Smooth muscle cell (in vitro differentiated cells): ENCODE results near the gene EYA4. TPM values are rescaled to one million over a fixed set of nuclear protein-coding genes. Genes with fewer than 3 reads are reported as not detected.

Experiments used
- DNase-seq: peaks from one replicate; lab custom pipeline; 2025; ENCODE audit not compliant: unreplicated experiment; lab: John Stamatoyannopoulos, UW
- H2AFZ ChIP-seq: fragments of 200-600 bp; sonication (generic); 2 replicates; pipeline ENCODE4 v1.6.0; 2016; ENCODE audit warnings: antibody characterized with exemption, low read depth, mild to moderate bottlenecking
- H3F3A ChIP-seq: fragments of 200-600 bp; sonication (generic); 2 replicates; pipeline ENCODE4 v1.6.0; 2017; ENCODE audit warnings: antibody characterized with exemption, low read depth
- H3K27ac ChIP-seq: fragments of 200-600 bp; sonication (generic); 2 replicates; pipeline ENCODE4 v1.5.1; 2016; ENCODE audit warnings: low read depth, mild to moderate bottlenecking
- H3K27me3 ChIP-seq: fragments of 200-600 bp; sonication (generic); 2 replicates; pipeline ENCODE4 v1.6.1; 2016; ENCODE audit warnings: low read depth, mild to moderate bottlenecking
- H3K36me3 ChIP-seq: fragments of 200-600 bp; sonication (generic); 2 replicates; pipeline ENCODE4 v1.5.1; 2016; ENCODE audit warnings: low read depth
- H3K4me1 ChIP-seq: fragments of 200-600 bp; sonication (generic); 2 replicates; pipeline ENCODE4 v1.5.1; 2016; ENCODE audit warnings: low read depth
- H3K4me2 ChIP-seq: fragments of 200-600 bp; sonication (generic); 2 replicates; pipeline ENCODE4 v1.6.0; 2016; ENCODE audit warnings: mild to moderate bottlenecking
- H3K4me3 ChIP-seq: fragments of 200-600 bp; sonication (generic); 2 replicates; pipeline ENCODE4 v1.5.1; 2016; ENCODE audit warnings: mild to moderate bottlenecking
- H3K79me2 ChIP-seq: fragments of 200-600 bp; sonication (generic); 2 replicates; pipeline ENCODE4 v1.6.0; 2016; ENCODE audit warnings: low read depth, mild to moderate bottlenecking
- H3K9ac ChIP-seq: fragments of 200-600 bp; sonication (generic); 2 replicates; pipeline ENCODE4 v1.6.0; 2016; ENCODE audit warnings: low read depth
- H3K9me3 ChIP-seq: fragments of 200-600 bp; sonication (generic); replicated peaks from 2 replicates; pipeline ENCODE4 v1.5.1; 2016; ENCODE audit warnings: low read depth
- H4K20me1 ChIP-seq: fragments of 200-600 bp; sonication (generic); 2 replicates; pipeline ENCODE4 v1.6.0; 2016; ENCODE audit warnings: low read depth
- WGBS: methylation state at CpG from one replicate; pipeline ENCODE4 v1.1.7; 2016; ENCODE audit warnings: low lambda C conversion rate; 5-methylcytosine and 5-hydroxymethylcytosine counted together
- polyA plus RNA-seq: library from polyadenylated mRNA; unstranded; fragments of >200 nt; fragmentation: Nextera tagmentation; extraction: Ambion mirVana; gene quantifications from 2 replicates; pipeline ENCODE4 v1.2.1, GENCODE V29; 2016
- total RNA-seq: library from RNA; depleted of rRNA; stranded (reverse); fragments of >200 nt; gene quantifications from 2 replicates; pipeline ENCODE4 v1.2.3, GENCODE V29; 2014
- TF ChIP-seq, protein P1 (sequence below): fragments of 200-600 bp; sonication (generic); IDR thresholded peaks from 2 replicates; pipeline ENCODE4 v1.5.1; 2017; ENCODE audit warnings: borderline replicate concordance, mild to moderate bottlenecking, antibody characterized with exemption; ENCODE audit not compliant: insufficient read depth, poor library complexity, severe bottlenecking

The EYA4 gene
- total and polyA plus RNA-seq, 2 experiments from 2014 or later = 1.3 TPM; not detected in 1

DNA sequence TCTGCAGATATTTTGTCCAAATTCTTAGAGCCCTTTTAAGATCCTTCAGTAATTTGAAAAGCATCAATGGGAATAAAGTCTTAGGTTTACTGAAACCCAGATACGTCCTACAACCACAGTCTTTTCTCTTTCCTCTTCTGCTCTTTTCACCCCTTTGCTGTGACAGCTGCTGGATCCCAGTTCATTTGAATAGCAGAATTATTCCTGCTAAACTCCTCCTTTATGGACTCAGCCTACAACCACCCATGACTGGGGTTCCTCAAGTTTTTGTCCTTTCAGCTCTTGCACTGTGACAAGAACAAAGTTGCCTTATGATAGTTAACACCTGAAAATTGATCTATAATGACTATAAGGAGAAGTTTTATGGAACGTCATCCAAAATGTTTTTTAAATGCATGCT lies 237.5 kb downstream of the EYA4 start:
- H4K20me1 ChIP-seq = no peaks in the 10 kb centered on the region
- WGBS = 80% methylated on average over 2 of the region's 2 CpGs

GRCh38 chr6:133487174-133487573 lies 246.0 kb downstream of the EYA4 start:
- Histone ChIP-seq H3K4me3 (no peak overlapping the region), H3K79me2 (no peaks in the 10 kb centered on the region), H3K4me1 (no peaks in the 10 kb centered on the region), H3K27me3 (peaks cover 5% of the 10 kb centered on the region), H3K9ac (no peak overlapping the region), H3K27ac (no peak overlapping the region), H4K20me1 (no peaks in the 10 kb centered on the region), H2AFZ (no peak overlapping the region), H3K9me3 (no peaks in the 10 kb centered on the region), H3F3A (no peaks in the 10 kb centered on the region), H3K4me2 (no peak overlapping the region), H3K36me3 (no peaks in the 10 kb centered on the region)
- 95% methylated on average over 2 of the region's 2 CpGs for WGBS
- no peak for DNase-seq
- TF ChIP-seq, protein P1, sequence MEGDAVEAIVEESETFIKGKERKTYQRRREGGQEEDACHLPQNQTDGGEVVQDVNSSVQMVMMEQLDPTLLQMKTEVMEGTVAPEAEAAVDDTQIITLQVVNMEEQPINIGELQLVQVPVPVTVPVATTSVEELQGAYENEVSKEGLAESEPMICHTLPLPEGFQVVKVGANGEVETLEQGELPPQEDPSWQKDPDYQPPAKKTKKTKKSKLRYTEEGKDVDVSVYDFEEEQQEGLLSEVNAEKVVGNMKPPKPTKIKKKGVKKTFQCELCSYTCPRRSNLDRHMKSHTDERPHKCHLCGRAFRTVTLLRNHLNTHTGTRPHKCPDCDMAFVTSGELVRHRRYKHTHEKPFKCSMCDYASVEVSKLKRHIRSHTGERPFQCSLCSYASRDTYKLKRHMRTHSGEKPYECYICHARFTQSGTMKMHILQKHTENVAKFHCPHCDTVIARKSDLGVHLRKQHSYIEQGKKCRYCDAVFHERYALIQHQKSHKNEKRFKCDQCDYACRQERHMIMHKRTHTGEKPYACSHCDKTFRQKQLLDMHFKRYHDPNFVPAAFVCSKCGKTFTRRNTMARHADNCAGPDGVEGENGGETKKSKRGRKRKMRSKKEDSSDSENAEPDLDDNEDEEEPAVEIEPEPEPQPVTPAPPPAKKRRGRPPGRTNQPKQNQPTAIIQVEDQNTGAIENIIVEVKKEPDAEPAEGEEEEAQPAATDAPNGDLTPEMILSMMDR = no peak

More for the DNA sequence above, 237.5 kb downstream of the EYA4 start:
- H3K4me1 ChIP-seq = no peaks in the 10 kb centered on the region
- H3K4me3 ChIP-seq = no peak overlapping the region
- H3K9me3 ChIP-seq = no peaks in the 10 kb centered on the region
- no peak overlapping the region for H3K9ac ChIP-seq
- no peak overlapping the region for H3K4me2 ChIP-seq
- peaks cover 38% of the 10 kb centered on the region for H3K27me3 ChIP-seq
- no peaks in the 10 kb centered on the region for H3K36me3 ChIP-seq
- H2AFZ ChIP-seq = no peak overlapping the region
- no peak overlapping the region for H3K27ac ChIP-seq
- TF ChIP-seq, protein P1 = no peak
- H3K79me2 ChIP-seq = no peaks in the 10 kb centered on the region
- no peak for DNase-seq
- H3F3A ChIP-seq = no peaks in the 10 kb centered on the region

DNA sequence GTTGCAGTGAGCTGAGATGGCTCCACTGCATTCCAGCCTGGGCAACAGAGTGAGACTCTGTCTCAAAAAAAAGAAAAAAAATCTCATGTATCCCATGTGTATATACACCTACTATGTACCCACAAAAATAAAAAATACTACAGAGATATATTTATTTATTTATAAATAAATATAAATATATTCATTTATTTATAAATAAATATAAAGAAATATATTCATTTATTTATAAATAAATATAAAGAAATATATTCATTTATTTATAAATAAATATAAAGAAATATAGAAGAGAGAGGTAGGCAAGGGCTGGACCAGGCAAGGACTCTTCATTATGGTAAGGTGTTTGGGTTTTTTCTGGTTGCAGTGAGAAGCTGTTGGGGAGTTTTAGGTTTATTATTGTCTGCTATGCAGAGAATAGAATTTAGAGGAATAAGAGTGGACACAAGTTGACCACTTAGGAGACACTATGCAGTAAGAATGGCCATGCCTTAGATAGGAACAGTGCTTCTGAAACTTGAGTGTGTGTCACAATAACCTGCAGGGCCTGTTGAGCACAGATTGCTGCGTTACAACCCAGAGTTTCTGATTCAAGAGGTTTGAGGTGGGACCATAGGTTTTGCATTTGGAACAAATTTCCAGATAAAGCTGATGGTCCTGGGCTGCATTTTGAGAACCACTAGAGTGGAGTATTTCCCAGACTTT lies 254.2 kb downstream of the EYA4 start:
- H3K27ac ChIP-seq = no peak overlapping the region
- H3F3A ChIP-seq = no peaks in the 10 kb centered on the region
- H3K4me1 ChIP-seq = no peaks in the 10 kb centered on the region
- H4K20me1 ChIP-seq = no peaks in the 10 kb centered on the region
- TF ChIP-seq, protein P1 = no peak
- H3K9ac ChIP-seq = no peak overlapping the region
- H3K36me3 ChIP-seq = no peaks in the 10 kb centered on the region
- H3K27me3 ChIP-seq = peaks cover 34% of the 10 kb centered on the region
- DNase-seq = no peak
- H3K79me2 ChIP-seq = no peaks in the 10 kb centered on the region
- H2AFZ ChIP-seq = no peak overlapping the region
- no peak overlapping the region for H3K4me2 ChIP-seq
- no peaks in the 10 kb centered on the region for H3K9me3 ChIP-seq
- 94% methylated on average over 1 of the region's 1 CpG for WGBS
- no peak overlapping the region for H3K4me3 ChIP-seq

DNA sequence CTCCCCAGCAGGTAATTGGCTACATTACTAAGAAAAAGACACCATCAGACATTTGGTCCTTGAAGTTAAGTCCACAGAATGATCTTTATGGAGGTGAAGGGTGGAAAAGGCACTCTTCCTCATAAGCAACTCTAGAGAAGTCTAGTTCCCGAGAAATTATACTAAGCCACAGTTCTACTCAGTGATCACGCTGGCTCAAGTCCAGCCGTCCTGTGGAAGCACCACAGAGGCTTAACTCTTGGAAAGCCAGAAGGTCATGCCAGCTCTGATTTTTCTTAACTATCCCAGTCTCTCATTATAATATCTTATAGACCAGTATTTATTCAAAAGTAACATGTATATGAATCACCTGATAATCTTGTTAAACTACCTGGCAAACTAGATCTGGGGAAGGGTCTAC lies 258.5 kb downstream of the EYA4 start:
- H3K4me2 ChIP-seq = no peak overlapping the region
- no peaks in the 10 kb centered on the region for H3K9me3 ChIP-seq
- no peaks in the 10 kb centered on the region for H4K20me1 ChIP-seq
- no peak overlapping the region for H2AFZ ChIP-seq
- no peaks in the 10 kb centered on the region for H3K79me2 ChIP-seq
- no peak overlapping the region for H3K9ac ChIP-seq
- no peak overlapping the region for H3K27ac ChIP-seq
- H3F3A ChIP-seq = no peaks in the 10 kb centered on the region
- H3K36me3 ChIP-seq = no peaks in the 10 kb centered on the region
- peaks cover 38% of the 10 kb centered on the region for H3K27me3 ChIP-seq
- TF ChIP-seq, protein P1 = no peak
- peaks cover 4% of the 10 kb centered on the region for H3K4me1 ChIP-seq
- no peak for DNase-seq
- H3K4me3 ChIP-seq = no peak overlapping the region
- 75% methylated on average over 3 of the region's 3 CpGs for WGBS
